Lung (tissue), 12 donors: Measurements from ENCODE around the gene FAM13A. TPM values are rescaled to one million over a fixed set of nuclear protein-coding genes. Genes with fewer than 3 reads are reported as not detected.

Experiments
- ATAC-seq: fragments of 200-7000 bp; cut with Tn5 transposase; one replicate; pipeline ENCODE4 v1.9.1; 2020; ENCODE audit warnings: moderate number of reproducible peaks; ENCODE audit not compliant: insufficient read depth, low FRiP score
- DNase-seq, 3 donors: peaks; one replicate each; pipeline ENCODE4 v3.0.0-alpha.2; 2013 to 2017
- H3K27ac ChIP-seq, 2 donors: one replicate each; pipeline ENCODE4 v1.5.1; 2013; ENCODE audit warnings: mild to moderate bottlenecking in 2 of 2, moderate library complexity in 2 of 2, control low read depth in 1 of 2, inconsistent platforms in 1 of 2, low read depth in 1 of 2, low read length in 1 of 2
- H3K27me3 ChIP-seq, 3 donors: one replicate each; pipeline ENCODE4 v1.5.1; 2013; ENCODE audit warnings: low read length in 2 of 3; ENCODE audit not compliant: control insufficient read depth in 3 of 3, insufficient read depth in 3 of 3
- H3K36me3 ChIP-seq, 4 donors: one replicate each; pipeline ENCODE4 v1.5.1; 2013; ENCODE audit warnings: low read length in 4 of 4, mild to moderate bottlenecking in 1 of 4, moderate library complexity in 1 of 4; ENCODE audit not compliant: control insufficient read depth in 4 of 4, insufficient read depth in 4 of 4
- H3K4me1 ChIP-seq, 5 donors: one replicate each; pipeline ENCODE4 v1.5.1; 2013; ENCODE audit warnings: low read length in 5 of 5, mild to moderate bottlenecking in 2 of 5, moderate library complexity in 1 of 5; ENCODE audit not compliant: control insufficient read depth in 5 of 5, insufficient read depth in 5 of 5
- H3K4me3 ChIP-seq: one replicate; pipeline ENCODE4 v1.5.1; 2013; ENCODE audit warnings: mild to moderate bottlenecking, control low read depth, moderate library complexity
- H3K9ac ChIP-seq, 2 donors: one replicate each; pipeline ENCODE4 v1.5.1; 2013; ENCODE audit warnings: low read length in 2 of 2, control low read depth in 1 of 2; ENCODE audit not compliant: insufficient read depth in 1 of 2
- H3K9me3 ChIP-seq, 4 donors: one replicate each; pipeline ENCODE4 v1.5.1; 2013; ENCODE audit warnings: low read length in 3 of 4, mild to moderate bottlenecking in 1 of 4, moderate library complexity in 1 of 4; ENCODE audit not compliant: control insufficient read depth in 4 of 4, insufficient read depth in 3 of 4
- CTCF ChIP-seq: IDR thresholded peaks from 2 replicates; pipeline ENCODE4 v1.5.1; 2012; ENCODE audit warnings: mild to moderate bottlenecking; ENCODE audit errors: control extremely low read depth, extremely low read depth
- WGBS, 2 donors: extraction: QIAGEN DNeasy Blood & Tissue Kit; methylation state at CpG; one replicate each; pipeline ENCODE4 v1.1.7; 2013; 5-methylcytosine and 5-hydroxymethylcytosine counted together
- polyA plus RNA-seq, 2 donors: library from polyadenylated mRNA; stranded (reverse); fragments of 200-250 nt; gene quantifications; one replicate each; pipeline ENCODE4 v1.2.1, GENCODE V29; 2013
- total RNA-seq, 2 donors: library from RNA; depleted of rRNA in 1 of 2; stranded (reverse); fragments of >200 nt in 1 of 2; gene quantifications; one replicate each; pipeline ENCODE4 v1.2.1, GENCODE V29; 2014 to 2021
- donor health status: control.
- donor health status: control.
- donor health status: Bipolar disorder and iron deficiency.
- donor health status: healthy.
- donor health status: DM: yes; HTN: yes; CAD: no.

Gene FAM13A
- total and polyA plus RNA-seq, 4 donors = 9.2 to 122 (median 29.3) TPM

- H3K36me3 ChIP-seq = peaks cover 0 to 5% (median 0%) of the 10 kb centered on the region in 4 donors
- no peak for TF ChIP-seq CTCF
- DNase-seq = no peak
- no peak overlapping the region for H3K27ac ChIP-seq
- peaks cover 0 to 18% (median 2%) of the 10 kb centered on the region in 5 donors for H3K4me1 ChIP-seq
- no peaks in the 10 kb centered on the region for H3K27me3 ChIP-seq
- 93% methylated on average over 2 of the region's 2 CpGs for WGBS, 2 donors
- no peak overlapping the region for H3K9ac ChIP-seq
- H3K4me3 ChIP-seq = no peak overlapping the region
- H3K9me3 ChIP-seq = no peaks in the 10 kb centered on the region
- no peak for ATAC-seq
These were observed 63.7 kb downstream of the FAM13A start for GRCh38 chr4:88993246-88993645.

GRCh38 chr4:88991746-88992145, 65.2 kb downstream of the FAM13A start:
- no peak overlapping the region for H3K27ac ChIP-seq
- no peaks in the 10 kb centered on the region for H3K27me3 ChIP-seq
- no peak overlapping the region for H3K4me3 ChIP-seq
- no peak overlapping the region for H3K9ac ChIP-seq
- TF ChIP-seq CTCF = no peak
- DNase-seq (no peak), ATAC-seq (no peak)
- H3K36me3 ChIP-seq = peaks cover 0 to 5% (median 0%) of the 10 kb centered on the region in 4 donors
- H3K9me3 ChIP-seq = no peaks in the 10 kb centered on the region
- peaks cover 0 to 13% (median 2%) of the 10 kb centered on the region in 5 donors for H3K4me1 ChIP-seq

GRCh38 chr4:88989990-88990389, 67.0 kb downstream of the FAM13A start:
- no peak for TF ChIP-seq CTCF
- DNase-seq (peak in 2 of 3 donors; percentile 73 to 89), ATAC-seq (no peak)
- no peaks in the 10 kb centered on the region for H3K27me3 ChIP-seq
- WGBS, 2 donors = 88 to 90% methylated on average over 1 of the region's 1 CpG
- H3K27ac ChIP-seq = no peak overlapping the region
- no peak overlapping the region for H3K4me3 ChIP-seq
- peaks cover 0 to 5% (median 0%) of the 10 kb centered on the region in 4 donors for H3K36me3 ChIP-seq
- no peaks in the 10 kb centered on the region for H3K9me3 ChIP-seq
- H3K4me1 ChIP-seq = peaks cover 0 to 17% (median 2%) of the 10 kb centered on the region in 5 donors
- no peak overlapping the region for H3K9ac ChIP-seq

- no peaks in the 10 kb centered on the region for H3K27me3 ChIP-seq
- H3K4me1 ChIP-seq = peaks cover 0 to 10% (median 0%) of the 10 kb centered on the region in 5 donors
- peaks cover 0 to 2% (median under 1%) of the 10 kb centered on the region in 4 donors for H3K36me3 ChIP-seq
- TF ChIP-seq CTCF = no peak
- ATAC-seq (no peak), DNase-seq (peak in 2 of 3 donors; percentile 47 to 72)
- H3K27ac ChIP-seq = no peak overlapping the region
- no peak overlapping the region for H3K9ac ChIP-seq
- no peaks in the 10 kb centered on the region for H3K9me3 ChIP-seq
- WGBS, 2 donors = 84 to 89% methylated on average over 5 of the region's 5 CpGs
- no peak overlapping the region for H3K4me3 ChIP-seq
These were observed 71.8 kb downstream of the FAM13A start for GRCh38 chr4:88985088-88985773.
